Psoas muscle (tissue), 8 donors: ENCODE results near the gene CPLX3. TPM values are rescaled to one million over a fixed set of nuclear protein-coding genes. Genes with fewer than 3 reads are reported as not detected.

Experiments used
- ATAC-seq, 4 donors: fragments of 200-7000 bp; cut with Tn5 transposase; one replicate each; pipeline ENCODE4 v1.9.1; 2020; ENCODE audit warnings: moderate library complexity in 3 of 4, mild to moderate bottlenecking in 2 of 4
- DNase-seq, 2 donors: peaks; one replicate each; pipeline ENCODE4 v3.0.0-alpha.2; 2020
- H3K27ac ChIP-seq: fragments of 200-600 bp; one replicate; pipeline ENCODE4 v1.8.0; 2022
- H3K27me3 ChIP-seq, 3 donors: fragments of 200-600 bp in 1 of 3; one replicate each; pipeline versions ENCODE4 v1.6.1 to v1.8.0; 2013 to 2022; ENCODE audit warnings: low read length in 2 of 3, mild to moderate bottlenecking in 2 of 3, moderate library complexity in 1 of 3; ENCODE audit not compliant: insufficient read depth in 3 of 3
- H3K36me3 ChIP-seq, 2 donors: fragments of 200-600 bp in 1 of 2; one replicate each; pipeline versions ENCODE4 v1.6.1 to v1.8.0; 2013 to 2022; ENCODE audit warnings: low read depth in 1 of 2, mild to moderate bottlenecking in 1 of 2, moderate library complexity in 1 of 2; ENCODE audit not compliant: insufficient read depth in 1 of 2
- H3K4me1 ChIP-seq: fragments of 200-600 bp; one replicate; pipeline ENCODE4 v1.8.0; 2022
- H3K4me3 ChIP-seq: fragments of 200-600 bp; one replicate; pipeline ENCODE4 v1.8.0; 2022; ENCODE audit warnings: mild to moderate bottlenecking
- H3K9me3 ChIP-seq: fragments of 200-600 bp; one replicate; pipeline ENCODE4 v1.8.0; 2022
- CTCF ChIP-seq: fragments of 200-600 bp; IDR thresholded peaks from one replicate; pipeline ENCODE4 v1.8.0; 2022; ENCODE audit warnings: antibody characterized with exemption
- WGBS, 3 donors: extraction: QIAGEN DNeasy Blood & Tissue Kit; methylation state at CpG; one replicate each; pipeline versions ENCODE4 v1.1.6 to v1.1.7; 2013; 5-methylcytosine and 5-hydroxymethylcytosine counted together
- intact Hi-C, 2 donors: fragments of 100-400 bp; cut with DNase I; formaldehyde crosslinking; loops; one replicate each; pipeline versions ENCODE4 v1.11.0 to v1.14.2; 2022
- polyA plus RNA-seq, 3 donors: library from polyadenylated mRNA; stranded (reverse); fragments of 200-250 nt; gene quantifications; one replicate each; pipeline ENCODE4 v1.2.3, GENCODE V29; 2013
- total RNA-seq, 4 donors: library from RNA; stranded (reverse); fragmentation: NEBNext Ultra II Directional in 2 of 4; extraction: Animal tissue kit (Norgen Biotek cat#: 25700) in 2 of 4; gene quantifications; one replicate each; pipeline versions ENCODE4 v1.2.1 to v1.2.4, GENCODE V29; 2021 to 2023
- donor health status: healthy with polysubstance abuse.
- donor health status: DM: no; HTN: no; CAD: no; lungs with moderate emphysema.
- donor health status: Bipolar disorder and iron deficiency.
- donor health status: healthy.
- donor health status: DM: yes; HTN: yes; CAD: no.
- donor health status: DM: no; HTN: no; CAD: no.
- donor health status: DM: no; HTN: no; CAD: no.
- donor health status: DM: yes; HTN: yes; CAD: no.

The CPLX3 gene
- total and polyA plus RNA-seq, 7 donors: 0.03 to 0.19 (median 0.04) TPM; not detected in 4

- peak overlapping the region; percentile 65 for H3K27ac ChIP-seq
- peaks cover 21% of the 10 kb centered on the region for H3K4me1 ChIP-seq
- TF ChIP-seq CTCF: peak; percentile 26
- H3K36me3 ChIP-seq: peaks cover 3 to 39% of the 10 kb centered on the region in 2 donors
- peak; percentile 51 to 85 for DNase-seq
- H3K27me3 ChIP-seq: no peaks in the 10 kb centered on the region
- H3K9me3 ChIP-seq: no peaks in the 10 kb centered on the region
- WGBS, 3 donors: 61 to 72% (median 61%) methylated on average over 21 to 25 of the region's 25 CpGs
- ATAC-seq: peak; percentile 83 to 88 (median 88)
- intact Hi-C loops: no loop called here
- H3K4me3 ChIP-seq: no peak overlapping the region
These were observed 27.8 kb upstream of the CPLX3 start for GRCh38 chr15:74798388-74799254.

- peaks cover 21% of the 10 kb centered on the region for H3K4me1 ChIP-seq
- WGBS, 3 donors: 86 to 93% (median 91%) methylated on average over 16 of the region's 16 CpGs
- no peaks in the 10 kb centered on the region for H3K27me3 ChIP-seq
- H3K27ac ChIP-seq: peak overlapping the region; percentile 65
- no peak for TF ChIP-seq CTCF
- no peaks in the 10 kb centered on the region for H3K9me3 ChIP-seq
- ATAC-seq (peak in 3 of 4 donors; percentile 4 to 34 (median 26)), DNase-seq (no peak)
- H3K36me3 ChIP-seq: peaks cover 4 to 47% of the 10 kb centered on the region in 2 donors
- no peak overlapping the region for H3K4me3 ChIP-seq
- intact Hi-C loops: no loop called here
These were observed 27.1 kb upstream of the CPLX3 start for GRCh38 chr15:74799255-74799855.

- intact Hi-C loops: loop anchor here (1.0 to 2.0 kb wide), 3 partner anchors 17 to 29 kb away; partner anchors contain the start of gene CSK (in 2 of the 2)
- Histone ChIP-seq H3K27me3 (no peaks in the 10 kb centered on the region), H3K36me3 (peaks cover 4 to 48% of the 10 kb centered on the region in 2 donors), H3K27ac (peak overlapping the region; percentile 65), H3K4me3 (no peak overlapping the region), H3K4me1 (peaks cover 21% of the 10 kb centered on the region), H3K9me3 (no peaks in the 10 kb centered on the region)
- peak; percentile 82 to 90 for DNase-seq
- 40 to 60% (median 42%) methylated on average over 16 to 18 of the region's 18 CpGs for WGBS, 3 donors
- peak; percentile 97 for TF ChIP-seq CTCF
- peak; percentile 87 to 90 (median 87) for ATAC-seq
These were observed 26.4 kb upstream of the CPLX3 start for GRCh38 chr15:74799856-74800558.

- intact Hi-C loops: loop anchor here (1.0 to 2.0 kb wide), 3 partner anchors 18 to 29 kb away; partner anchors contain the start of gene CSK (in 2 of the 2)
- Histone ChIP-seq H3K4me3 (no peak overlapping the region), H3K27me3 (no peaks in the 10 kb centered on the region), H3K4me1 (peaks cover 21% of the 10 kb centered on the region), H3K36me3 (peaks cover 4 to 49% of the 10 kb centered on the region in 2 donors), H3K27ac (no peak overlapping the region), H3K9me3 (no peaks in the 10 kb centered on the region)
- no peak for TF ChIP-seq CTCF
- DNase-seq (no peak), ATAC-seq (no peak)
- WGBS, 3 donors: 88 to 91% (median 89%) methylated on average over 20 of the region's 20 CpGs
These were observed 25.8 kb upstream of the CPLX3 start for GRCh38 chr15:74800559-74801094.
